Lower leg skin (tissue), 4 donors: ENCODE measurements around the gene KLHDC7B. TPM values are rescaled to one million over a fixed set of nuclear protein-coding genes. Genes with fewer than 3 reads are reported as not detected.

Experiments
- DNase-seq, 2 donors: peaks; one replicate each; pipeline ENCODE4 v3.0.0-alpha.2; 2019; ENCODE audit warnings: low spot score in 2 of 2
- H3K4me3 ChIP-seq: fragments of 200-600 bp; sonication (generic); 2 replicates; pipeline ENCODE4 v1.5.1; 2017; ENCODE audit warnings: mild to moderate bottlenecking, low read depth; ENCODE audit not compliant: poor library complexity, severe bottlenecking
- CTCF ChIP-seq, 3 donors: fragments of 450-650 bp; IDR thresholded peaks; one replicate each; pipeline ENCODE4 v1.5.1; 2016; ENCODE audit warnings: antibody characterized with exemption in 3 of 3, mild to moderate bottlenecking in 3 of 3, moderate library complexity in 2 of 3
- POLR2A ChIP-seq, 2 donors: fragments of 450-650 bp; IDR thresholded peaks; one replicate each; pipeline ENCODE4 v1.6.1; 2016 to 2017; ENCODE audit warnings: antibody characterized with exemption in 2 of 2, mild to moderate bottlenecking in 1 of 2, moderate library complexity in 1 of 2
- WGBS, 2 donors: methylation state at CpG; one replicate each; pipeline ENCODE4 v1.1.5; 2018; 5-methylcytosine and 5-hydroxymethylcytosine counted together
- intact Hi-C: fragments of 100-400 bp; cut with DNase I; formaldehyde crosslinking; loops from one replicate; pipeline ENCODE4 v1.15.0; 2023; ENCODE audit warnings: low total_unique reads
- total RNA-seq, 4 donors: library from RNA; depleted of rRNA; stranded (reverse); fragments of >200 nt; gene quantifications; one replicate each; pipeline ENCODE4 v1.1.0, GENCODE V29; 2016

KLHDC7B gene
- total RNA-seq, 4 donors from 2014 or later = 0.07 to 0.10 TPM; not detected in 2

GRCh38 chr22:50584106-50585096, 38.7 kb downstream of the KLHDC7B start:
- TF ChIP-seq POLR2A (IDR thresholded peaks at IDR 0.05) = no peak
- intact Hi-C loops = no loop called here
- no peak for DNase-seq
- WGBS, 2 donors = 91 to 95% methylated on average over 23 of the region's 23 CpGs
- H3K4me3 ChIP-seq = no peak overlapping the region

- H3K4me3 ChIP-seq = no peak overlapping the region
- intact Hi-C loops = no loop called here
- 89 to 93% methylated on average over 3 of the region's 3 CpGs for WGBS, 2 donors
- DNase-seq = no peak
- TF ChIP-seq POLR2A (IDR thresholded peaks at IDR 0.05) = no peak
- no peak for TF ChIP-seq CTCF (IDR thresholded peaks at IDR 0.05)
Measured at GRCh38 chr22:50585238-50585637, 39.5 kb downstream of the KLHDC7B start.

GRCh38 chr22:50585781-50586180, 40.1 kb downstream of the KLHDC7B start:
- WGBS, 2 donors = 95 to 96% methylated on average over 8 of the region's 8 CpGs
- intact Hi-C loops = no loop called here
- no peak for DNase-seq
- H3K4me3 ChIP-seq = no peak overlapping the region
- TF ChIP-seq POLR2A (IDR thresholded peaks at IDR 0.05) (no peak), CTCF (IDR thresholded peaks at IDR 0.05) (no peak)

GRCh38 chr22:50586416-50586815, 40.7 kb downstream of the KLHDC7B start:
- intact Hi-C loops = no loop called here
- WGBS, 2 donors = 77 to 83% methylated on average over 4 to 5 of the region's 5 CpGs
- no peak overlapping the region for H3K4me3 ChIP-seq
- TF ChIP-seq CTCF (IDR thresholded peaks at IDR 0.05) (no peak), POLR2A (IDR thresholded peaks at IDR 0.05) (no peak)
- no peak for DNase-seq

GRCh38 chr22:50587407-50587806, 41.7 kb downstream of the KLHDC7B start:
- DNase-seq = no peak
- intact Hi-C loops = no loop called here
- TF ChIP-seq POLR2A (IDR thresholded peaks at IDR 0.05) (no peak), CTCF (IDR thresholded peaks at IDR 0.05) (no peak)
- WGBS, 2 donors = 94 to 96% methylated on average over 5 of the region's 5 CpGs
- H3K4me3 ChIP-seq = no peak overlapping the region

- no peak for DNase-seq
Measured at GRCh38 chr22:50595189-50595588, 49.5 kb downstream of the KLHDC7B start.

More at GRCh38 chr22:50595189-50595588, 49.5 kb downstream of the KLHDC7B start:
- WGBS, 2 donors = 88 to 89% methylated on average over 3 of the region's 3 CpGs
- intact Hi-C loops = no loop called here
- TF ChIP-seq CTCF (IDR thresholded peaks at IDR 0.05) (no peak), POLR2A (IDR thresholded peaks at IDR 0.05) (no peak)
- no peak overlapping the region for H3K4me3 ChIP-seq
